ENCODE data around the gene CEP170B.
"Not testable (repeated sequence)": the region's sequence is repeated elsewhere in the genome, so short reads cannot be mapped to it uniquely, and the experiment has no call there.

CEP170B gene

DNA sequence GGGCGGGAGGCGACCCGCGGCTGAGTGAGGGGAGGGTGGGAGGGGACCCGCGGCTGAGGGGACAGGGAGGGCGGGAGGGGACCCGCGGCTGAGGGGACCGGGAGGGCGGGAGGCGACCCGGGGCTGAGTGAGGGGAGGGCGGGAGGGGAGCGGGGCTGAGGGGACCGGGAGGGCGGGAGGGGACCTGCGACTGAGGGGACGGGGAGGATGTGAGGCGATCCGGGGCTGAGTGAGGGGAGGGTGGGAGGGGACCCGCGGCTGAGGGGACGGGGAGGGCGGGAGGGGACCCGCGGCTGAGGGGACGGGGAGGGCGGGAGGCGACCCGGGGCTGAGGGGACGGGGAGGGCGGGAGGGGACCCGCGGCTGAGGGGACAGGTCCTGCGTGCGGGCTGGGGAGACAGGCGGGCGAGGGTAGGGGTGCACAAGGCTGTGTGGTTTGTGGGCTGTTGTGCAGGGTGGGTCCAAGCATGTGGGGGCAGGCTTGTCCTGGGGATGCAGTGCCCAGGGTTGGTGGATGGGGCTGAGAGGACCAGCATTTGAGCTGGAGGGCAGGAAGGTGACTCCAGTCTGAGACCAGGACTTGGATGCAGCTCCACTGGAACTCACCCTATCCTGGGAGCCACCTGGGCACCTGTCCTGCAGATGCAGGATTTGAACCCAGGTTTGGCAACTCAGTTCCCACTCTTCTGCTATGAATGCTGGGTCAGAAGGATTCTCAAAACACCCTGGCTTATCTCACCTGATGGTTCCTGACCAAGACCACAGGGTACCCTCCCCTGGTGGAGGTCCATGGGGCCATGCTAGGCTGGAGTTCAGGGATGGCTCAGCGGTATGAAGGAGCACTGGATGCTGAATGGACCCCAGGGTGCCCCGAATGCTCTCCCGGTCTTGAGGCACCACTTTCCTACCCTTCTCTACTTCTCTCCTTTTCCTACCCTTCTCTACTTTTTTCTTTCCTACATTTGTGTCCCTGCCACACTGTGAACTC, 69.0 kb downstream of the CEP170B start:
- no peak for DNase-seq

DNA sequence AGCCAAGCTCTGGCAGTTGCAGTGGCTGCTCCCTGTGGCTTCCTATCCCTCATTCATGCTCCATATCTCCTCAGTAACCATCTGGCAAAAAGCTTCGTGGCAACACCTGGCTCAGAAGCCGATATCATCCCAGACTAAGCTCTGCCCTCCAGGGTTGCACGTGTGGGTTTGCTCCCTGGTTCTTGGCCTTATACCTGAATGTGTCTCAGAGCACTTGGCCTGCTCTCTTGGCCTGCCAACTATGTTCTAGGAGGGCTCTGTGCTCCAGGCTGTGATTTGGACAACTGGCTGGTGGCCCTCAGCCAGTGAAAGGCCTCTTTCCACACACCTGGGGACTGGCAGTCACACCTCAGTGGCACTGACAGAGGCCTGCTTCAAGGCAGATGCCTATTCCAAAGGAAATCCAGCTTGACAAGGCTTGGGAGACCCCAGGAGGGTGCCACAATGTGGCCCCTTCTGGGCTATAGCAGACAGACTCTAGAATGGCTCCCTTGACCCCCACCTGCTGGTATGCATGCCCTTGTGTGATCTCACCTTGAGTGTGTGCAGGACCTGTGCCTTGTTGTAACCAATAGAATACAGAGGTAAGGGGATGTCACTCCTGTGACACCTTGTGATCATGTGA, 70.1 kb downstream of the CEP170B start:
- DNase-seq, result no peak

DNA sequence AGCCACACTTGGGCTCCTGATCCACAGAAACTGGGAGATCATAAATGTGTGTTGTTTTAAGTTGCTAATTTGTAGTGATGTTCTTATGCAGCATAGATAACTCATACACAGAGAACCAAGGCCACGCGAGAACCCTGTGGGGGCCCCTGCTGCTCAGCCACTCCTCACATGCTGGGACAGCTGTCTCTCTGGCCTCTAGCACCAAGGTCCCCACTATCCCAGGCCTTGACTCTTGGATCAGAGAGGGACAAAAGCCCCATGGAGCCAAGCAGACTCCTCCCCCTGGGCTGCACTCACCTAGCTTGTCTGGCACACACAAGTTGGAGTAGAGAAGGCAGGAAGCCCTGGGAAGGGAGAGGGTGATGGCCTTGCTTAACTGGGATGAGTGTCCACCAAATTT, 70.9 kb downstream of the CEP170B start:
- DNase-seq, result no peak

DNA sequence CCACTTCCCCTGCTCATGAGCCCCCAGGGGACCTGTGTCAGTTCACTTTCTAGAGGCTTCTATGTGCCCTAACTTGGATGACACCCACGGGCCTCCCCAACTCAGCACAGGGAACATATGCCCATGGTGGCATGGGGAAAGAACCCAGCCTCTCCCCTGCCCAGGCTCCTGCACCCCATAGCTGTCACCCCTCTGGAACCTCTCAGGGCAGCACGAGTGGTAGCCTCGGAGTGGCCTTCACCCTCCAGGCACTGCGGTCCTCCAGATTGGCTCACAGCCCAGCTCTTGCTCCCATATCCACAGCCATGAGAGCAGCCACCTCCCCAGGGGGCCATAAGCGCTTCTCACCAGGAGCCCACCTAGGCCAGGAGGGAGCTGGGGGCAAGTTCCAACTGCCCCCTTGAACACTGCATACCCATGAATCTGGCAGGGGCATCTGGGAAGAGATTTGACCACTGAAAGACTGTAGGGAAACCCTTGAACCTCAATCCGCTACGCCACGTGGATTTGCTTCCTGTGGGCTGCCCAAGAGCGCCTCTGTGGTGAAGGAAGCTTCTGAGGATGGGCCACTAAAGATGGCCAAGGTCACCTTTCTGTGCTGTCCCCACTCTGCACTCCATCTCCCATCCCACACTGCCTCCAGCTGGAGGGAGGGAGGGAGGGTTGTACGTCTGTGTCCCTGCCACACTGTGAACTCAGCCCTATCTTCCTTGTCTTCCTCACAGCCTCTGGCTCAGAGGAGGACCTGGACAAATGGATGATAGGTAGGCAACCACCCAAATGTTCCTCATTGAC, 71.5 kb downstream of the CEP170B start:
- no peak for DNase-seq

DNA sequence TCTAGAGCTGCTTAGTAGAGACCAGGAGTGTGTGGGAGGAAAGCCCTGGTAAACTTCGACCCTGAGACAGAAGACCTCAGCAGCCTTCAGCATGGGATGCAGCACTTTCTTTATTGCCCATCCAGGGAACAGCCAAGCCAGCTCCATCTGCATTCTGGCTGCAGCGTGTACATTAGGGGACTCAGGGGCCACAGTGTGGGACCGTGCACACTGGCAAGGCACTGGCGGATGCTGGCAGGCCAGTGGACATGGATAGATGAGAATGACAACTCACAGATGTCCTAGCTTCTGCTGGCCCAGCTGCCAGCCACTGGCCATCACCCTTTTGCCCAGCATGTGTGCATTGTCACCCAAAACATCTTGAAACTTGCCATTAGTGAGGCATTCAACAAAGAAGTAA, 72.1 kb downstream of the CEP170B start:
- DNase-seq, result no peak

DNA sequence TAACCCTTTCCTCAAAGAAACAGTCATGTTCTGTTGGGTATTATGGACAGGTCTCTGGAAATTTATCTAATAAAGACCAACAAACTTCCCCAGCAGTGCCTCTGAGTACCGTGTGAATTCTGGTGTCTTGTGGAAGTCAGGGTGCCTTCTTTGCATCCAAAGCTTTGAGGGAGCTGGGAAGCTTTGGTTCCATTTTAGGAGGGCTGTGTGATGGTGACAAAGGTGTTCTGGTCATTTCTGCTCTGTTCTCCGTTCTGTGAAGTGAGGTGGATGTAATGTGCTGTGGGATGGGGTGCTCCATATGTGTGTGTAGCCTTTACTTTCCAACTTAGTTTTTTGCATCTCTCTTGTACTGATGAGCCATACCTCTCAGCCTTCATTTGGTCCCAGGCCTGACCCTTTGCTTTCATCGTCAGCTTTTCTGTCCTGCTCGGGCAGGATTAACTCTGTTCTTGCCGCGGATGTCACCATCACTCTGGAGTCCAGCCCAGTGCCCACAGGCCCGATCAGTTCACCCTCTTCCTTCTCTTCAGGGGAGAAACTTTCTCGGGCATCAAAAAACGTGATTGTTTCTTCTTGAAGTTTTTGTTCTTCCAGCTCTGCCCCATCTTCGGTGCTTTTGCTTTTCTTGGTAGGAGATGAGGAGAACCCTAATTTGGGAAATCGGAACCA, 72.8 kb downstream of the CEP170B start:
- DNase-seq, result no peak

DNA sequence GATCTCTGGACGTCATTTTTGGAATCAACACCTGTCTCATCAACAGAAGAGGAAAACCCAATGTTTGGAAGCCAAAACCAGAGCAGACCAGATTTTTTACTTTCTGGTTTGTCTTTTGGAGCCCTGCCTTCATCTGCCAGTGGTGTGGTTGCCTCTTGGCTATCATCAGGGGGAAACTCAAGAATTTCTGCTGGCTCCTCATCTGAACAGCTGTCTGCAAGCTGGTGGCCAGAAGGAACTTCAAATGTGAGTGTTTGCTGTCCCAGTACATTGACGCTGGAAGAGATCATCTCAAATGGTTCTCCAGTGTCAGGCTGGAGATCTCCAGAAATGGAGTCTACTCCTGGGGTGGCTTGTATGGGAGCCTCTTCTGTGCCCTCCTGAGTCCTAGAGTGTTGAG, 73.4 kb downstream of the CEP170B start:
- DNase-seq, result no peak

DNA sequence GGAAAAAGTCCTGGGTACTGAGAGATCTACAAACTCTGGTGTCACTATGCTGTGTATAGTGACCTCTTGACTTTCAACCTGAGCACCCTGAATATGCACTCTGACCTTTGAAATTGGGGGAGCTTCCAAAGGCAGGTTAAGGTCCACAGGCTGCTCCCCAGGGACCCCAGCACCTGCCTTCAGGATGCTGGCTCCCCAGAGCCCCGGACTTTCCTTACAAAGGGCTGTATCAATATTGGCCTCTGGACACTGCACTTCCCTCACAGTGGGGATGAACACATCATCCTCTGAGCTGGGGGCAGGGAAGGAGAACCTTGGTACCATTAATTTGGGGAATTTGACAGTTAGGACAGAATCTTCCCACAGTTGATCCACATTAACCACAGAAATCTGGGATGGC, 73.9 kb downstream of the CEP170B start:
- DNase-seq, result no peak

DNA sequence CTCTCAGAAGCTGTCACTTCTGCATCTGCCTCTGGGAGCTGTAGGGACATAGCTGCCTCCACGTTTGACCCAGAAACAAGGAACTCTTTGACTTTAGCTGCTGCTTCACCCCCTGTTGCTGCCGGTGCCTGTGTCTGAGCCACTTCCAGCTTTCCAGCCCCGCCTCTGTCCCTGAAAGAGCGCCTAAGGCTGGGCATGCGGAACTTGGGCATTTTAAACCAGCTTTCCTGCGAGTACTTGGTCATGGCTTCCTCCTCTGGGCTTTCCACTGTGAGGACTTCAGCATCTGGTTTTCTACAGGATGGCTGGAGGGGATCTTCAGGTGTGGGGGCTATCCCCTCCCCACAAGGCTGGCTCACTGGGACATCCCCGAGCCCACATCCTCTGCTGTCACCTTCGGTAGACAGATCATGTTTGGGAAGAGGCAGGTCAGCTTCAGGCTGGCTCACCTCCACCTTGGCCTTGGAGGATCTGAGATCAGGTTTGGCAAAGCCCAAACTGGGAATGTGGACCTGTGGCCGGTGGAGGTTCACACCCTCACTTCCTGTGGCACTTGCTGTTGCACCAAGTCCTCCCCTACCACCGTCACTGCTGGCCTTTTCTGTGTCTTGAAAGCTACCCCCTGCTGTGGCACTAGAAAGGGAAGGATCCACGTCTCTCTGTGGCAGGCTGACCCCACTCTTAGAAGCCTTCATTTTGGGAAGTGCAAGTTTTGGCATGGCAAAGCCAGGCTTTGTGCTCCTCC, 74.8 kb downstream of the CEP170B start:
- DNase-seq, result no peak

DNA sequence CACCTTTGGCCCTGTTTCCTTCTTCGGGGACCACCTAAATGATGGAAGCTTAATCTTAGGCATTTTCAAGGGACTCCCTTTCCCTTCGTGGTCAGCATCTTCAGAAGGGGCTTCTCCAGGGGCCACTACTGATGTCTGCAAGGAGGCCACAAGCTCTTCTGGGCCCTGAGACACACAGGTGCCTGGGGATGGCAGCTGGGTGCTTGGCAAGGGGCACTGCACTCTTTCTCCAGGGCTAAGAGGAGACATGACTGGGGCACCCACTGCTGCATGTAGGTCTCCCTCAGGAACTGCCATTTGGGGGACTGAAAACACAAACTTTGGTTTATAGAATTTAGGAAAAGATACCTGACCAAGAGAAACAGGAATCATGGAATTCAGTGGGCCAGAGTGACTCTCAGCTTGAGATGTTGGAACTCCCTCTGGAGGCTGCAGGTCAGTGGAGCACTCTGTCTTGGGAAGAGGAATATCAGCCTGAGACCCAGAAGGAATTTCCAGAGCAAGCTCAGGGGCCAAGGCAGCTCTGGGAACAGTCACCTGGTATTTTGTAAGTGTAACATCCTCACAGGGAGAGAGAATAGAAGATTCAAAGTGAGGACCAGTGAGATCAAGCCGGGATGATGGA, 75.6 kb downstream of the CEP170B start:
- no peak for DNase-seq

DNA sequence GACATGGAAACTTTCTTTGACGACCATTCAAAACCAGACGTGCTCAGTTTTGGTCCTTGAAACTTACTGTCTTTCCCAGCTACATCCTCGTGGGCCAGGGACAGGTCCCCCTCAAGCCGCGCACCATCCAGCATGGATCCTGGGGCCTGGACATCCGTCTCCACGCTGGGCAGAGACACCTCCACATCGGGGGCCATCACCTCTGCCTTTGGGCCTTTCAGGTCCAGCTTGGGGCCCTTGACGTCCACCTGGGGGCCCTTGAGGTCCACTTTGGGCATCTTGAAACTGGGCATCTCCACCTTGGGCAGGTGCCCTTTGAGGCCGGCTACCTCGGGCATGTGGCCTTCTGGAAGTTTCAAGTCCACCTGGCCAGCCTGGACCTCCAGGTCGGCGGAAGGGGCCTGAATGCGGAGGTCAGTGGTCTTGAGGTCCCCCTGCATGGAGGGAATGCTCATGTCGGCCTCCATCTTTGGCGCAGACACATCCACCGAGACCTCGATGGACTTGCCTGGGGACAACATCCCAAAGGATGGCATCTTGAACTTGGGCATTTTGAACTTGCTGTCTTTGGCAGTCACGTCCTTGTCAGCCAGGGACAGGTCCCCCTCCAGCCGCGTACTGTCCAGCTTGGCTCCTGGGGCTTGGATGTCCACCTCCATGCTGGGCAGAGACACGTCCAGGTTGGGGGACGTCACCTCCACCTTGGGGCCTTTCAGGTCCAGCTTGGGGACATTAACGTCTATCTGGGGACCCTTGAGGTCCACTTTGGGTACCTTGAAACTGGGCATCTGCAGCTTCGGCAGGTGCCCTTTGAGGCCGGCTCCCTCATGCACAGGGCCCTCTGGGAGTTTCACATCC, 76.7 kb downstream of the CEP170B start:
- no peak for DNase-seq

DNA sequence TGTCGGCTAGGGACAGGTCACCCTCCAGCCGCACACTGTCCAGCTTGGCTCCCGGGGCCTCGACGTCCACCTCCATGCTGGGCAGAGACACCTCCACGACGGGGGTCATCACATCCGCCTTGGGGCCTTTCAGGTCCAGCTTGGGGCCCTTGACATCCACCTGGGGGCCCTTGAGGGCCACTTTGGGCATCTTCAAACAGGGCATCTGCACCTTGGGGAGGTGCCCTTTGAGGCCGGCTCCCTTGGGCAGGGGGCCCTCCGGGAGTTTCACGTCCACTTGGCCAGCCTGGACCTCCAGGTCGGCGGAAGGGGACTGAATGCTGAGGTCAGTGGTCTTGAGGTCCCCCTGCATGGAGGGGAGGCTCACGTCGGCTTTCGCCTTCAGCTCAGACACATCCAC, 77.5 kb downstream of the CEP170B start:
- no peak for DNase-seq

DNA sequence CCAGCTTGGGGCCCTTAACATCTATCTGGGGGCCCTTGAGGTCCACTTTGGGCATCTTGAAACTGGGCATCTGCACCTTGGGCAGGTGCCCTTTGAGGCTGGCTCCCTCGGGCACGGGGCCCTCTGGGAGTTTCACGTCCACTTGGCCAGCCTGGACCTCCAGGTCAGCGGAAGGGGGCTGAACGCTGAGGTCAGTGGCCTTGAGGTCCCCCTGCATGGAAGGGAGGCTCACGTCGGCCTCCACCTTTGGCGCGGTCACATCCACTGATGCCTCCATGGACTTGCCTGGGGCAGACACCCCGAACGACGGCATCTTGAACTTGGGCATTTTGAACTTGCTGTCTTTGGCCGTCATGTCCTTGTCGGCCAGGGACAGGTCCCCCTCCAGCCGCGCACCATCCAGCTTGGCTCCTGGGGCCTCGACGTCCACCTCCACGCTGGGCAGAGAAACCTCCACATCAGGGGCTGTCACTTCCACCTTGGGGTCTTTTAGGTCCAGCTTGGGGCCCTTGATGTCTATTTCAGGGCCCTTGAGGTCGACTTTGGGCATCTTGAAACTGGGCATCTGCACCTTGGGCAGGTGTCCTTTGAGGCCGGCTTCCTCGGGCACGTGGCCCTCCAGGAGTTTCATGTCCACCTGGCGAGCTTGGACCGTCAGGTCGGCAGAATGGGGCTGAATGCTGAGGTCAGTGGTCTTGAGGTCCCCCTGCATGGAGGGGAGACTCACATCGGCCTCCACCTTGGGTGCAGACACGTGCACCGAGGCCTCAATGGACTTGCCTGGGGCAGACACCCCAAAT, 78.3 kb downstream of the CEP170B start:
- DNase-seq, result not testable (repeated sequence)

DNA sequence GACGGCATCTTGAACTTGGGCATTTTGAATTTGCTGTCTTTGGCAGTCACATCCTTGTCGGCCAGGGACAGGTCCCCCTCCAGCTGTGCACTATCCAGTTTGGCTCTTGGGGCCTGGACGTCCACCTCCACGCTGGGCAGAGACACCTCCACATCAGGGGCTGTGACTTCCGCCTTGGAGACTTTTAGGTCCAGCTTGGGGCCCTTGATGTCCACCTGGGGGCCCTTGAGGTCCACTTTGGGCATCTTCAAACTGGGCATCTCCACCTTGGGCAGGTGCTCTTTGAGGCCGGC, 78.9 kb downstream of the CEP170B start:
- DNase-seq, result not testable (repeated sequence)

DNA sequence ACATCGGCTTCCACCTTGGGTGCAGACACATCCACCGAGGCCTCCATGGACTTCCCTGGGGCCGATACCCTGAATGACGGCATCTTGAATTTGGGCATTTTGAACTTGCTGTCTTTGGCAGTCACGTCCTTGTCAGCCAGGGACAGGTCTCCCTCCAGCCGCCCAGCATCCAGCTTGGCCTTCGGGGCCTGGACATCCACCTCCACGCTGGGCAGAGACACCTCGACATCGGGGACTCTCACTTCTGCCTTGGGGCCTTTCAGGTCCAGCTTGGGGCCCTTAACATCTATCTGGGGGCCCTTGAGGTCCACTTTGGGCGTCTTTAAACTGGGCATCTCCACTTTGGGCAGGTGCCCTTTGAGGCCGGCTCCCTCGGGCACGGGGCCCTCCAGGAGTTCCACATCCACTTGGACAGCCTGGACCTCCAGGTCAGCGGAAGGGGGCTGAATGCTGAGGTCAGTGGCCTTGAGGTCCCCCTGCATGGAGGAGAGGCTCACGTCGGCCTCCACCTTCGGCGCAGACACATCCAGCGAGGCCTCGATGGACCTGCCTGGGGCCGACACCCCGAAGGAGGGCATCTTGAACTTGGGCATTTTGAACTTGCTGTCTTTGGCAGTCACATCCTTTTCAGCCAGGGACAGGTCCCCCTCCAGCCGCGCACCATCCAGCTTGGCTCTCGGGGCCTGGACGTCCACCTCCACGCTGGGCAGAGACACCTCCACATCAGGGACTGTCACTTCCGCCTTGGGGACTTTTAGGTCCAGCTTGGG, 79.6 kb downstream of the CEP170B start:
- not testable (repeated sequence) for DNase-seq

DNA sequence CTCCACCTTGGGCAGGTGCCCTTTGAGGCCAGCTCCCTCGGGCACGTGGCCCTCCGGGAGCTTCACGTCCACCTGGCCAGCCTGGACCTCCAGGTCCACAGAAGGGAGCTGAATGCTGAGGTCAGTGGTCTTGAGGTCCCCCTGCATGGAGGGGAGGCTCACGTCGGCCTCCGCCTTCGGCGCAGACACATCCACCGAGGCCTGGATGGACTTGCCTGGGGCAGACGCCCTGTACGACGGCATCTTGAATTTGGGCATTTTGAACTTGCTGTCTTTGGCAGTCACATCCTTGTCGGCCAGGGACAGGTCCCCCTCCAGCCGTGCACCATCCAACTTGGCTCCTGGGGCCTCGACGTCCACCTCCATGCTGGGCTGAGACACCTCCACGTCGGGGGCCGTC, 80.2 kb downstream of the CEP170B start:
- not testable (repeated sequence) for DNase-seq

Measured in SIG-M5 (cell line).